Stimulated activated CD8-positive, alpha-beta memory T cell treated with anti-CD3 and anti-CD28 coated beads, Interleukin-7, amount 100 ng/mL, for 24 hours (primary cell): Measurements from ENCODE around the gene HPS4.
A peak's percentile ranks its signal among the peaks of the same experiment; 100 is the strongest.
"Not testable (repeated sequence)": the region's sequence is repeated elsewhere in the genome, so short reads cannot be mapped to it uniquely, and the experiment has no call there.

Experiments used
- DNase-seq: peaks from one replicate; pipeline ENCODE4 v3.0.0-alpha.2; 2020; ENCODE audit warnings: low read depth

Gene HPS4

GRCh38 chr22:26442086-26442756, 41.4 kb downstream of the HPS4 start:
- no peak for DNase-seq

GRCh38 chr22:26439559-26439958, 44.0 kb downstream of the HPS4 start:
- DNase-seq, result no peak

GRCh38 chr22:26438776-26439175, 44.8 kb downstream of the HPS4 start:
- DNase-seq, result not testable (repeated sequence)

GRCh38 chr22:26437694-26438392, 45.7 kb downstream of the HPS4 start:
- DNase-seq, result no peak

- no peak for DNase-seq
These were observed 46.6 kb downstream of the HPS4 start for GRCh38 chr22:26436903-26437515.

GRCh38 chr22:26435327-26436093, 48.1 kb downstream of the HPS4 start:
- DNase-seq, result no peak

GRCh38 chr22:26433805-26434204, 49.8 kb downstream of the HPS4 start:
- DNase-seq, result no peak

GRCh38 chr22:26432619-26433311, 50.8 kb downstream of the HPS4 start:
- no peak for DNase-seq

- DNase-seq, result no peak
These were observed 52.2 kb downstream of the HPS4 start for GRCh38 chr22:26431261-26431995.

- no peak for DNase-seq
These were observed 53.0 kb downstream of the HPS4 start for GRCh38 chr22:26430600-26430999.

GRCh38 chr22:26429458-26430286, 53.9 kb downstream of the HPS4 start:
- no peak for DNase-seq

GRCh38 chr22:26428515-26429457, 54.8 kb downstream of the HPS4 start, which contains the start of gene ASPHD2:
Gene ASPHD2 (plus strand): TSS chr22:26429260. CDS start chr22:26433616, 4,356 bp downstream.
- peak; percentile 46 for DNase-seq

- DNase-seq, result no peak
These were observed 56.7 kb downstream of the HPS4 start for GRCh38 chr22:26426924-26427323.

- no peak for DNase-seq
These were observed 65.0 kb downstream of the HPS4 start for GRCh38 chr22:26418620-26419019.

- no peak for DNase-seq
These were observed 66.2 kb downstream of the HPS4 start for GRCh38 chr22:26417406-26417805.

GRCh38 chr22:26416670-26417276, 66.8 kb downstream of the HPS4 start:
- no peak for DNase-seq

GRCh38 chr22:26416256-26416655, 67.3 kb downstream of the HPS4 start:
- no peak for DNase-seq

GRCh38 chr22:26414347-26414746, 69.2 kb downstream of the HPS4 start:
- no peak for DNase-seq

GRCh38 chr22:26410386-26410785, 73.2 kb downstream of the HPS4 start:
- DNase-seq, result no peak
